ENCODE measurements around the gene NPR3.

NPR3 gene

GRCh38 chr5:32752411-32752810 lies 41.3 kb downstream of the NPR3 start:
- DNase-seq (ENCODE audit: low read depth), result no peak
- no peak overlapping the region for H3K4me3 ChIP-seq (ENCODE audit: control insufficient read depth, low read depth, low read length)
- TF ChIP-seq CTCF (conservative IDR thresholded peaks at IDR 0.05; ENCODE audit: control insufficient read depth, insufficient read depth, low read depth, low read length), result no peak

GRCh38 chr5:32753051-32753450 lies 41.9 kb downstream of the NPR3 start:
- no peak for TF ChIP-seq CTCF (conservative IDR thresholded peaks at IDR 0.05; ENCODE audit: control insufficient read depth, insufficient read depth, low read depth, low read length)

GRCh38 chr5:32753765-32754164 lies 42.6 kb downstream of the NPR3 start:
- DNase-seq (ENCODE audit: low read depth), result peak; percentile 41
- H3K4me3 ChIP-seq (ENCODE audit: control insufficient read depth, low read depth, low read length), result no peak overlapping the region
- TF ChIP-seq CTCF (conservative IDR thresholded peaks at IDR 0.05; ENCODE audit: control insufficient read depth, insufficient read depth, low read depth, low read length), result peak; percentile 13

More at GRCh38 chr5:32753051-32753450, 41.9 kb downstream of the NPR3 start:
- peak; percentile 78 for DNase-seq (ENCODE audit: low read depth)
- no peak overlapping the region for H3K4me3 ChIP-seq (ENCODE audit: control insufficient read depth, low read depth, low read length)

- no peak overlapping the region for H3K4me3 ChIP-seq (ENCODE audit: control insufficient read depth, low read depth, low read length)
- TF ChIP-seq CTCF (conservative IDR thresholded peaks at IDR 0.05; ENCODE audit: control insufficient read depth, insufficient read depth, low read depth, low read length), result no peak
These were observed 43.2 kb downstream of the NPR3 start for GRCh38 chr5:32754284-32754683.

GRCh38 chr5:32760091-32760509 lies 49.0 kb downstream of the NPR3 start:
- no peak for TF ChIP-seq CTCF (conservative IDR thresholded peaks at IDR 0.05; ENCODE audit: control insufficient read depth, insufficient read depth, low read depth, low read length)
- H3K4me3 ChIP-seq (ENCODE audit: control insufficient read depth, low read depth, low read length), result no peak overlapping the region
- peak; percentile 91 for DNase-seq (ENCODE audit: low read depth)

More at GRCh38 chr5:32754284-32754683, 43.2 kb downstream of the NPR3 start:
- DNase-seq (ENCODE audit: low read depth), result peak; percentile 20

- TF ChIP-seq CTCF (conservative IDR thresholded peaks at IDR 0.05; ENCODE audit: control insufficient read depth, insufficient read depth, low read depth, low read length), result no peak
- H3K4me3 ChIP-seq (ENCODE audit: control insufficient read depth, low read depth, low read length), result no peak overlapping the region
- DNase-seq (ENCODE audit: low read depth), result no peak
These were observed 54.1 kb downstream of the NPR3 start for GRCh38 chr5:32765266-32765665.

GRCh38 chr5:32767948-32768467 lies 56.9 kb downstream of the NPR3 start:
- no peak for TF ChIP-seq CTCF (conservative IDR thresholded peaks at IDR 0.05; ENCODE audit: control insufficient read depth, insufficient read depth, low read depth, low read length)
- no peak overlapping the region for H3K4me3 ChIP-seq (ENCODE audit: control insufficient read depth, low read depth, low read length)
- DNase-seq (ENCODE audit: low read depth), result peak; percentile 99
